Measurements from ENCODE around the gene CEACAM8.
"Not testable (repeated sequence)": the region's sequence is repeated elsewhere in the genome, so short reads cannot be mapped to it uniquely, and the experiment has no call there.

Gene CEACAM8

GRCh38 chr19:42573642-42574041, 21.1 kb downstream of the CEACAM8 start:
- no peak for DNase-seq (ENCODE audit: low read depth)

GRCh38 chr19:42571116-42571515, 23.6 kb downstream of the CEACAM8 start:
- no peak for DNase-seq (ENCODE audit: low read depth)

DNA sequence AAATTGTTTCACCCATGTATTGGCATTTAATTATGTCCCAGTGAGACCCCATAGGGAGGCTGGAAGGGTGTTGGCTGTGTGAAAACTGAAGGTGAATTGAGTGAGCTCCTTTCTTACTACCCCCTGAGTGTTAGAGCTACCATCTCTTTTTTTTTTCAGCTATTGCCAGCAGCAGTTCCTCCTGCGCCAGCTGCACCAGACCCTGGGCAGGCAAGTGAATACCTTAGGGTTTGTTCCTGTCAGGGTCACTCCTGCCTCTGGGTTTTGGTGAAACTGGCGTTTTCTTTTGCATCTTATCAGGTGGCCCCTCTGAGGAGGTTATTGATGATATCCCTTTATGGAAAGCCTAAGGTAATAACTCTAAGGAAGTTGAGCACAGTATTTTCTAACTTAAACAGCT, 25.5 kb downstream of the CEACAM8 start:
- no peak for DNase-seq (ENCODE audit: low read depth)

DNA sequence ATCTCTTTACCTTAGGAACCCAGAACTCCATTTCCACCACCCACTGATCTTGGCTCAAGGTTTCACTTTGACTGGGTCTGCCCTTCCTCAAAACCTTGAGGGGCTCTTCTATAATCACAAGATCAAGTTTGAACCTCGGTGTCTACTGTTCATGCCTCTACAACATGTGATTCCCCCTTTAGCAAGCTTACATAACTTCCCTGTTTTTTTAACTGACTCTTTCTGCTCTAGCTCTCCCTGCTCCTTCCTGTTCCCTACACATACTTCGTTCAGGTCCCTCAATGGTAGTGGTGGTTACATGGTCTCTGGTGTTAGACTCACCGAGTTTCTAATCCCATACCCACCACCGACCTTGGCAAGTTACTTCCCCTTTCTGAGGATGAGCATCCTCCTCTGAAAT, 26.7 kb downstream of the CEACAM8 start:
- DNase-seq (ENCODE audit: low read depth), result no peak

- no peak for DNase-seq (ENCODE audit: low read depth)
Measured at GRCh38 chr19:42567567-42567966, 27.2 kb downstream of the CEACAM8 start.

- peak; percentile 9 for DNase-seq (ENCODE audit: low read depth)
Measured at GRCh38 chr19:42563352-42564210, 31.1 kb downstream of the CEACAM8 start.

DNA sequence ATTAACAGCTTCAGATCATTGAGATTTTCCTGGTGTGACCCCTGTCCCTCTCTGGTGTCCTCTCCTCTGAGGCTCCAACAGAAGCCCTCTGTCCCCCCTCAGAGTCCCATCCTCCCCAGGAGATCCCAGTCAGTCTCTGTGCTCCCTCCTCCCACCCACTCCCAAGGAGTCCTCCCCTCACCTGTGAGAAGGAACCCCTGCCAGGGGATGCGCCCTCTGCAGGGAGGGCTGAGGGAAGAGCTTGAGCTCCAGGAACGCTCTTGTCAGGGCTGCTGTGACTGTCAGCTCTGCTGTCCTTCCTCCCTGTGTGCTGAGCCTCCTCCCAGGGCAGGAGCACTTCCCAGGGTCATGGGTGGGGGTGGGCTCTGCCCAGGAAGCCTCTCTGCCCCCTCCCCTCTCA, 33.2 kb downstream of the CEACAM8 start:
- no peak for DNase-seq (ENCODE audit: low read depth)

- DNase-seq (ENCODE audit: low read depth), result no peak
Measured at GRCh38 chr19:42560731-42561130, 34.0 kb downstream of the CEACAM8 start.

- DNase-seq (ENCODE audit: low read depth), result no peak
Measured at GRCh38 chr19:42558450-42559150, 36.1 kb downstream of the CEACAM8 start.

GRCh38 chr19:42557386-42557871, 37.3 kb downstream of the CEACAM8 start:
- not testable (repeated sequence) for DNase-seq (ENCODE audit: low read depth)

- DNase-seq (ENCODE audit: low read depth), result no peak
Measured at GRCh38 chr19:42555801-42556200, 38.9 kb downstream of the CEACAM8 start.

DNA sequence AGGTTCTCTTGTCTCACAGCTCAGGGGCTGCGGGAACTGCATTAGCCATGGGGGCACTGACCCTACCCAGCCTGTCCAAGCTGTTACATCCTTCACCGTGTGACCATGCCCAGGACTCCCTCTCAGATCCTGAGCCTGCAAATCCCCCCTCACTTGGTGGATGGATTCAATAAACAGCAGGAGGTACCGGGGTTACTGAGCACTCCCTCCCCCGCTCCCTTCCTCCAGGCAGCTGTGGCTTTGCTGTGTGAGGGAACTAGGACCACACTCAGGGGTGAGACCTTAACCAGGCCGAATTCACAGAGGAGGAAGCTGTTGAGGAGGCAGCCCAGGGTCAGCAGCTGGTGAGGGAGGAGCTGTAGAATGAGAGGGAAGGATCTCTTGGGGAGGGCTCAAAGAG, 39.4 kb downstream of the CEACAM8 start:
- DNase-seq (ENCODE audit: low read depth), result no peak

DNA sequence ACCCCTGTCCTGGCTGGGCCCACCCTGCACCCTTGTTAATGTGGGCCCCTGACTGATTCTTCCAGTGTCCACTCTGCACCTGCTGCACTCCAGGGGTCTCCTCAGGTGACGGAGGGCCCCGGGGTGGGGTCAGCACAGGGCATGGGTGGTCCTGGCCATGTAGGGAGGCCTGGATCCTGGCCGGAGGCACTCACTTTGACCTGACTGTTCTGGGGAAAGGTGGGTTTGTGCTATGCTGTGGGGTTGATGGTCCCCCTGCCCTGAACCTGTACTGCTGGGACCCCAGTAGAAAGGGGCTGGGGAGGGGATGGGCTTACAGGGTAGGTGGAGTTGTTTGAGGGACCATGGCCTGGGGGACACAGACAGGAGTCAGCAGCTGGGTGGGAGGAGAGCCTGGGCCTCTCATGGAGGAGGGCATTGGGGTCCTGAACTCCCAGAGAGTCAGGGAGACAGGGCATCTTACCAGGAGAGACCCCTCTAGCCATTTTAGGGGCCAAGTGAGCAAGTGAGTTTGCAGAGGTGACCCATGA, 40.6 kb downstream of the CEACAM8 start:
- no peak for DNase-seq (ENCODE audit: low read depth)

DNA sequence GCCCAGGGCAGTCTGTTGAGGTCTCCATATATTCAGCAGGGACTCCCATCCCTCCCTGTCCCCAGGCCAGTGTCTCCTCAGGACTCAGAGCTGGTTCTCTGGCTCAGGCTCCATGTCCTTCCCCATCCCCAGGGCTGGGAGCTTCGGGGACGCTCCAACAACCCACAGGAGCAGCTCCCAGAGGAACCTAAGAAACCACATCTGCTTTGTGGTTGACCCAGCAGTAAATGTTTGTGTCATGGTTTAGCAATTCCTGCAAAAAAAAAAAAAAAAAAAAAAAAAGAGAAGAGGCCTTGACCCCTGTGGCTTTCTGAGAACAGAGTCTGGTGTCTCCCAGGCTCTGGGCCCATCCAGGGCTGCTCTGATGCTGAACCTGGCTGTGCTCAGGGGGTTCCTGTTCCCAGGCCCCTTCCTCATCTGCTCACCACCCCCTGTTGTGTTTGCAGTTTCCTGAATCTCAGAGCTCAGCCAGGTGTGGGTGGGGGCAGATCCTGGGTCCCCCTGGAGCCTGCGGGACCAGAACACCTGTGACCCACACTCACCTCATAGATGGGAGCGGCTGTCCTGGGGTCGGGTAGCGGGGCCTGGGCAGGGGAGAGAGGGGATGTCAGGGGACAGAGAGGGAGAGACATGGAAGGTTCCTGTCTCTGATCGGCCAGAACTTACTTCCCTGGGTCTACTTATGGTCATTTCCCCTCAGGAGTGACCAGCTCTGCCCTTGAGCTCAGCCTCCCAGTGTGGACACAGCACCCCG, 41.3 kb downstream of the CEACAM8 start:
- DNase-seq (ENCODE audit: low read depth), result peak; percentile 26

GRCh38 chr19:42552086-42553065, 42.3 kb downstream of the CEACAM8 start:
- no peak for DNase-seq (ENCODE audit: low read depth)

- DNase-seq (ENCODE audit: low read depth), result not testable (repeated sequence)
Measured at GRCh38 chr19:42550521-42550920, 44.2 kb downstream of the CEACAM8 start.

DNA sequence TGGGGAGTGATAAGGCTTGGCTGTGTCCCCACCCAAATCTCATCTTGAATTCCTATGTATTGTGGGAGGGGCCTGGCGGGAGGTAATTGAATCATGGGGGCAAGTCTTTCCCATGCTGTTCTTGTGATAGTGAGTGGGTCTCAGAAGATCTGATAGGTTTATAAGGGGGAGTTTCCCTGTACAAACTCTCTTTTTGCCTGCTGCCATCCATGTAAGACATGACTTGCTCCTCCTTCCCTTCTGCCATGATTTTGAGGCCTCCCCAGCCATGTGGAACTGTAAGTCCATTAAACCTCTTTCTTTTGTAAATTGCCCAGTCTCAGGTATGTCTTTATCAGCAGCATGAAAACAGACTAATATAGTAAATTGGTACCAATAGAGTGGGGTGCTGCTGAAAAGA, 45.7 kb downstream of the CEACAM8 start:
- DNase-seq (ENCODE audit: low read depth), result not testable (repeated sequence)

GRCh38 chr19:42548552-42548951, 46.2 kb downstream of the CEACAM8 start:
- DNase-seq (ENCODE audit: low read depth), result no peak

- DNase-seq (ENCODE audit: low read depth), result no peak
Measured at GRCh38 chr19:42547929-42548328, 46.8 kb downstream of the CEACAM8 start.

DNA sequence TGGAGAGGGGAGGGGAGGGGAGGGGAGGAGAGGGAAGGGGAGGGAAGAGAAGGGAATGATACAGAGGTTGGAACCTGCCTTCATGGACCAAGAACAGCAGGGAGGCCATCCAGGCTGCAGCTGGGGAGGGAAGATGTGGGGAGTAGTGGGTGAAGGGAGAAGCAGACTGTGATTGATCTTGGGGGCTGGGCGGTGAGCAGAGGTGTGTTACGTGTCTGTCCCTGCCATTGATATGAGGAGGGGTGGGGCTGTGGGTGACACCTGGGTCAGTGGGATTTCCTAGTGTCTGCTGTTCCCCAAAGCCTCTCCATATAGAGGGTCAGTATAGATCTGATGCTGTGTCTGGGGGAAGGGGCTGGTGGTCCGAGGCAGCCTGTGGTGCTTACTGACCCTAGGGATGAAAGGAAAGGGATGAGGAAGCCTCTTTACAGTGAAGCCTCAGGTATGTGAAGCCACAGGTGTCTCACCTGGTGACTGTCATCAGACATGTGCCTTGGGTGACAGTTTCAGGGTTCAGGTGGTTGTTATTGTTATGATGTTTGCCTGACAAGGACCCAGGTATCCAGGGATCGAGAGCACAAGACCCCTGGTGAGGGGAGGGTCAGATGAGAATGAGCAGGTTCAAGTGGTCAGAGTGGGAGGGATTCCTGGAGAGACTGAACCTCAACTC, 47.8 kb downstream of the CEACAM8 start:
- DNase-seq (ENCODE audit: low read depth), result no peak

All from fibroblast of the conjunctiva (primary cell).